Measurements from ENCODE around the gene IFI35.
A peak's percentile ranks its signal among the peaks of the same experiment; 100 is the strongest.

Gene IFI35

GRCh38 chr17:43020789-43021740 is 14.5 kb downstream of the IFI35 start:
- Histone ChIP-seq H3K4me1 (ENCODE audit: control insufficient read depth in 5 of 5, insufficient read depth in 5 of 5, low read length in 5 of 5) (peaks cover 9 to 65% (median 53%) of the 10 kb centered on the region in 5 donors), H3K4me3 (ENCODE audit: low read depth in 1 of 5, low read length in 5 of 5) (peak overlapping the region; percentile 84 to 100 (median 97)), H3K36me3 (ENCODE audit: control insufficient read depth in 5 of 5, insufficient read depth in 5 of 5, low read length in 5 of 5) (peaks cover 0 to 26% (median 18%) of the 10 kb centered on the region in 5 donors), H3K9me3 (ENCODE audit: control insufficient read depth in 5 of 5, low read length in 5 of 5) (no peaks in the 10 kb centered on the region), H3K27me3 (ENCODE audit: control insufficient read depth in 5 of 5, insufficient read depth in 4 of 5, low read length in 5 of 5) (no peaks in the 10 kb centered on the region), H3K9ac (ENCODE audit: low read length in 5 of 5) (peak overlapping the region; percentile 38 to 91 (median 88)), H3K27ac (ENCODE audit: low read depth, low read length) (peak overlapping the region; percentile 89)

GRCh38 chr17:43021741-43022512 is 15.3 kb downstream of the IFI35 start, which contains the start of gene VAT1:
VAT1 (minus strand) TSS chr17:43022385; CDS start chr17:43022322, 63 bp downstream.
- peaks cover 0 to 20% (median 13%) of the 10 kb centered on the region in 5 donors for H3K36me3 ChIP-seq (ENCODE audit: control insufficient read depth in 5 of 5, insufficient read depth in 5 of 5, low read length in 5 of 5)

GRCh38 chr17:43024407-43025289 is 18.1 kb downstream of the IFI35 start, which contains the start of gene RND2:
RND2 (plus strand) TSS chr17:43025231; CDS start chr17:43025348, 117 bp downstream.
- Histone ChIP-seq H3K36me3 (ENCODE audit: control insufficient read depth in 5 of 5, insufficient read depth in 5 of 5, low read length in 5 of 5) (no peaks in the 10 kb centered on the region), H3K4me3 (ENCODE audit: low read depth in 1 of 5, low read length in 5 of 5) (peak within 1 kb of the TSS; percentile 64 to 78 (median 71)), H3K9ac (ENCODE audit: low read length in 5 of 5) (peak within 1 kb of the TSS in 4 of 5 donors; percentile 55 to 74 (median 63)), H3K4me1 (ENCODE audit: control insufficient read depth in 5 of 5, insufficient read depth in 5 of 5, low read length in 5 of 5) (peaks cover 4 to 44% (median 29%) of the 10 kb centered on the region in 5 donors), H3K27ac (ENCODE audit: low read depth, low read length) (no peak within 1 kb of the TSS), H3K27me3 (ENCODE audit: control insufficient read depth in 5 of 5, insufficient read depth in 4 of 5, low read length in 5 of 5) (no peaks in the 10 kb centered on the region), H3K9me3 (ENCODE audit: control insufficient read depth in 5 of 5, low read length in 5 of 5) (no peaks in the 10 kb centered on the region)

More at GRCh38 chr17:43021741-43022512, 15.3 kb downstream of the IFI35 start, which contains the start of gene VAT1:
- peak within 1 kb of the TSS; percentile 84 to 100 (median 97) for H3K4me3 ChIP-seq (ENCODE audit: low read depth in 1 of 5, low read length in 5 of 5)
- H3K4me1 ChIP-seq (ENCODE audit: control insufficient read depth in 5 of 5, insufficient read depth in 5 of 5, low read length in 5 of 5), result peaks cover 5 to 59% (median 47%) of the 10 kb centered on the region in 5 donors
- no peaks in the 10 kb centered on the region for H3K9me3 ChIP-seq (ENCODE audit: control insufficient read depth in 5 of 5, low read length in 5 of 5)
- peak within 1 kb of the TSS; percentile 38 to 91 (median 88) for H3K9ac ChIP-seq (ENCODE audit: low read length in 5 of 5)
- no peaks in the 10 kb centered on the region for H3K27me3 ChIP-seq (ENCODE audit: control insufficient read depth in 5 of 5, insufficient read depth in 4 of 5, low read length in 5 of 5)
- peak within 1 kb of the TSS; percentile 89 for H3K27ac ChIP-seq (ENCODE audit: low read depth, low read length)

- Histone ChIP-seq H3K27ac (ENCODE audit: low read depth, low read length) (no peak overlapping the region), H3K9me3 (ENCODE audit: control insufficient read depth in 5 of 5, low read length in 5 of 5) (no peaks in the 10 kb centered on the region), H3K4me1 (ENCODE audit: control insufficient read depth in 5 of 5, insufficient read depth in 5 of 5, low read length in 5 of 5) (peaks cover under 1 to 43% (median 28%) of the 10 kb centered on the region in 5 donors), H3K4me3 (ENCODE audit: low read depth in 1 of 5, low read length in 5 of 5) (peak overlapping the region in 3 of 5 donors; percentile 11 to 56 (median 43)), H3K27me3 (ENCODE audit: control insufficient read depth in 5 of 5, insufficient read depth in 4 of 5, low read length in 5 of 5) (no peaks in the 10 kb centered on the region), H3K9ac (ENCODE audit: low read length in 5 of 5) (no peak overlapping the region), H3K36me3 (ENCODE audit: control insufficient read depth in 5 of 5, insufficient read depth in 5 of 5, low read length in 5 of 5) (no peaks in the 10 kb centered on the region)
These were observed 18.7 kb downstream of the IFI35 start for GRCh38 chr17:43025290-43025657.

GRCh38 chr17:43025766-43026537 is 19.4 kb downstream of the IFI35 start:
- Histone ChIP-seq H3K4me1 (ENCODE audit: control insufficient read depth in 5 of 5, insufficient read depth in 5 of 5, low read length in 5 of 5) (peaks cover 0 to 36% (median 27%) of the 10 kb centered on the region in 5 donors), H3K27ac (ENCODE audit: low read depth, low read length) (no peak overlapping the region), H3K9me3 (ENCODE audit: control insufficient read depth in 5 of 5, low read length in 5 of 5) (no peaks in the 10 kb centered on the region), H3K27me3 (ENCODE audit: control insufficient read depth in 5 of 5, insufficient read depth in 4 of 5, low read length in 5 of 5) (no peaks in the 10 kb centered on the region), H3K36me3 (ENCODE audit: control insufficient read depth in 5 of 5, insufficient read depth in 5 of 5, low read length in 5 of 5) (no peaks in the 10 kb centered on the region), H3K4me3 (ENCODE audit: low read depth in 1 of 5, low read length in 5 of 5) (no peak overlapping the region), H3K9ac (ENCODE audit: low read length in 5 of 5) (no peak overlapping the region)

GRCh38 chr17:43026595-43026994 is 20.0 kb downstream of the IFI35 start:
- H3K36me3 ChIP-seq (ENCODE audit: control insufficient read depth in 5 of 5, insufficient read depth in 5 of 5, low read length in 5 of 5), result no peaks in the 10 kb centered on the region
- no peak overlapping the region for H3K4me3 ChIP-seq (ENCODE audit: low read depth in 1 of 5, low read length in 5 of 5)

GRCh38 chr17:43027091-43028032 is 20.8 kb downstream of the IFI35 start:
- Histone ChIP-seq H3K9me3 (ENCODE audit: control insufficient read depth in 5 of 5, low read length in 5 of 5) (no peaks in the 10 kb centered on the region), H3K4me1 (ENCODE audit: control insufficient read depth in 5 of 5, insufficient read depth in 5 of 5, low read length in 5 of 5) (peaks cover 0 to 30% (median 24%) of the 10 kb centered on the region in 5 donors), H3K9ac (ENCODE audit: low read length in 5 of 5) (no peak overlapping the region), H3K4me3 (ENCODE audit: low read depth in 1 of 5, low read length in 5 of 5) (no peak overlapping the region), H3K36me3 (ENCODE audit: control insufficient read depth in 5 of 5, insufficient read depth in 5 of 5, low read length in 5 of 5) (no peaks in the 10 kb centered on the region), H3K27me3 (ENCODE audit: control insufficient read depth in 5 of 5, insufficient read depth in 4 of 5, low read length in 5 of 5) (no peaks in the 10 kb centered on the region), H3K27ac (ENCODE audit: low read depth, low read length) (no peak overlapping the region)

More at GRCh38 chr17:43026595-43026994, 20.0 kb downstream of the IFI35 start:
- H3K27me3 ChIP-seq (ENCODE audit: control insufficient read depth in 5 of 5, insufficient read depth in 4 of 5, low read length in 5 of 5), result no peaks in the 10 kb centered on the region
- no peak overlapping the region for H3K9ac ChIP-seq (ENCODE audit: low read length in 5 of 5)
- H3K27ac ChIP-seq (ENCODE audit: low read depth, low read length), result no peak overlapping the region
- H3K4me1 ChIP-seq (ENCODE audit: control insufficient read depth in 5 of 5, insufficient read depth in 5 of 5, low read length in 5 of 5), result peaks cover 0 to 31% (median 25%) of the 10 kb centered on the region in 5 donors
- no peaks in the 10 kb centered on the region for H3K9me3 ChIP-seq (ENCODE audit: control insufficient read depth in 5 of 5, low read length in 5 of 5)

- no peaks in the 10 kb centered on the region for H3K27me3 ChIP-seq (ENCODE audit: control insufficient read depth in 5 of 5, insufficient read depth in 4 of 5, low read length in 5 of 5)
- no peak overlapping the region for H3K9ac ChIP-seq (ENCODE audit: low read length in 5 of 5)
- H3K36me3 ChIP-seq (ENCODE audit: control insufficient read depth in 5 of 5, insufficient read depth in 5 of 5, low read length in 5 of 5), result no peaks in the 10 kb centered on the region
- no peak overlapping the region for H3K27ac ChIP-seq (ENCODE audit: low read depth, low read length)
- peaks cover 0 to 26% (median 20%) of the 10 kb centered on the region in 5 donors for H3K4me1 ChIP-seq (ENCODE audit: control insufficient read depth in 5 of 5, insufficient read depth in 5 of 5, low read length in 5 of 5)
- H3K9me3 ChIP-seq (ENCODE audit: control insufficient read depth in 5 of 5, low read length in 5 of 5), result no peaks in the 10 kb centered on the region
- no peak overlapping the region for H3K4me3 ChIP-seq (ENCODE audit: low read depth in 1 of 5, low read length in 5 of 5)
These were observed 21.8 kb downstream of the IFI35 start for GRCh38 chr17:43028221-43028861.
